Karpas-422 (cell line): ENCODE measurements around the gene MEGF6. TPM values are rescaled to one million over a fixed set of nuclear protein-coding genes. Genes with fewer than 3 reads are reported as not detected.

Experiments used
- DNase-seq: peaks from one replicate; pipeline ENCODE4 v3.0.0-alpha.2; 2015
- H2AFZ ChIP-seq: fragments of 200-600 bp; sonication (generic); 2 replicates; pipeline ENCODE4 v1.6.1; 2014; ENCODE audit warnings: antibody characterized with exemption, low read length, mixed read lengths
- H3K27ac ChIP-seq: fragments of 200-600 bp; sonication (generic); 2 replicates; pipeline ENCODE4 v1.5.1; 2014; ENCODE audit warnings: mild to moderate bottlenecking, low read length, moderate library complexity
- H3K27me3 ChIP-seq: fragments of 200-600 bp; sonication (generic); 2 replicates; pipeline ENCODE4 v1.6.1; 2014; ENCODE audit warnings: low read length, mixed read lengths
- H3K36me3 ChIP-seq: fragments of 200-600 bp; sonication (generic); 2 replicates; pipeline ENCODE4 v1.6.1; 2014; ENCODE audit warnings: low read length, mixed read lengths; ENCODE audit not compliant: insufficient read depth
- H3K4me1 ChIP-seq: fragments of 200-600 bp; sonication (generic); 2 replicates; pipeline ENCODE4 v1.6.1; 2014; ENCODE audit warnings: mild to moderate bottlenecking, low read length, mixed read lengths
- H3K4me2 ChIP-seq: fragments of 200-600 bp; sonication (generic); 2 replicates; pipeline ENCODE4 v1.6.1; 2014; ENCODE audit warnings: low read length, low read depth, mild to moderate bottlenecking; ENCODE audit not compliant: poor library complexity, severe bottlenecking
- H3K4me3 ChIP-seq: fragments of 200-600 bp; sonication (generic); 2 replicates; pipeline ENCODE4 v1.5.1; 2014; ENCODE audit warnings: mild to moderate bottlenecking, antibody characterized with exemption, low read length, mixed read lengths
- H3K79me2 ChIP-seq: fragments of 200-600 bp; sonication (generic); 2 replicates; pipeline ENCODE4 v1.6.1; 2014; ENCODE audit warnings: mild to moderate bottlenecking, low read length, mixed read lengths
- H3K9ac ChIP-seq: fragments of 200-600 bp; sonication (generic); 2 replicates; pipeline ENCODE4 v1.6.0; 2014; ENCODE audit warnings: low read length
- H3K9me2 ChIP-seq: fragments of 200-600 bp; sonication (generic), shearing (Covaris generic); replicated peaks from 2 replicates; pipeline ENCODE4 v1.6.0; 2014; ENCODE audit warnings: mild to moderate bottlenecking, low read length, moderate library complexity; ENCODE audit not compliant: insufficient read depth
- H3K9me3 ChIP-seq: fragments of 300-700, 200-600 bp; sonication (generic); 2 replicates; pipeline ENCODE4 v1.6.1; 2014; ENCODE audit warnings: low read length, mixed read lengths
- H4K20me1 ChIP-seq: fragments of 200-600 bp; sonication (generic); 2 replicates; pipeline ENCODE4 v1.6.1; 2014; ENCODE audit warnings: mild to moderate bottlenecking, antibody characterized with exemption, low read length, low read depth; ENCODE audit not compliant: insufficient read depth
- total RNA-seq: library from RNA; depleted of rRNA; stranded (reverse); fragments of >200 nt; shearing (Covaris generic); gene quantifications from 2 replicates; pipeline ENCODE4 v1.2.3, GENCODE V29; 2014; ENCODE audit warnings: low replicate concordance

MEGF6 gene
- total RNA-seq, 1 experiment from 2014 or later, result not detected

- Histone ChIP-seq H3K4me1 (no peaks in the 10 kb centered on the region), H3K27ac (no peak overlapping the region), H3K9ac (no peak overlapping the region), H3K4me3 (no peak overlapping the region), H2AFZ (no peak overlapping the region), H3K27me3 (no peaks in the 10 kb centered on the region), H3K36me3 (no peaks in the 10 kb centered on the region), H3K9me2 (no peaks in the 10 kb centered on the region), H3K9me3 (no peaks in the 10 kb centered on the region), H3K79me2 (no peaks in the 10 kb centered on the region), H3K4me2 (no peak overlapping the region), H4K20me1 (no peaks in the 10 kb centered on the region)
- DNase-seq, result no peak
These were observed 49.6 kb downstream of the MEGF6 start for GRCh38 chr1:3561702-3562101.

DNA sequence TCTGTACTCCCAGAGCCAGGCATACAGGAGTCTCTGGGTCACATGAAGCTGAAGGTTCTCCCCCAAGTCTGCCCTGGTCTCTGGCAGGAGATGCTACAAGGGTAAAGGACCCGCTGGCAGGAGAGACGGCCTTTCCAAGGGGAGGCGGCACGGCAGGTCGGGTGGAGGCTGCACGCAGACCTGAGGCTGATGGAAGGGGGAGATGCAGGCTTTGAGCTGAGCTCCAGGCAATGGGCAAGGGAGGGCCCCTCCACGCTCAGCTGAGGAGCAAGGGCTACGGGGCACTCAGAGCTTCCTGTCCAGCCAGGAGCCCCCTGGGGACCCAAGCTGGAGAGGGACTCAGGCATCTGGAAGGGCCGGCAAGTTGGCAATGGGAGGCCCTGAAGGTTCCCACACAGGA lies 50.3 kb downstream of the MEGF6 start:
- no peaks in the 10 kb centered on the region for H3K9me3 ChIP-seq
- no peak overlapping the region for H3K27ac ChIP-seq
- no peaks in the 10 kb centered on the region for H3K4me1 ChIP-seq
- no peaks in the 10 kb centered on the region for H4K20me1 ChIP-seq
- H3K27me3 ChIP-seq, result no peaks in the 10 kb centered on the region
- no peak overlapping the region for H3K4me3 ChIP-seq
- no peaks in the 10 kb centered on the region for H3K9me2 ChIP-seq
- no peak overlapping the region for H3K4me2 ChIP-seq
- no peaks in the 10 kb centered on the region for H3K36me3 ChIP-seq
- no peak overlapping the region for H3K9ac ChIP-seq
- no peak overlapping the region for H2AFZ ChIP-seq
- no peaks in the 10 kb centered on the region for H3K79me2 ChIP-seq
- DNase-seq, result no peak

GRCh38 chr1:3560251-3560871 lies 50.9 kb downstream of the MEGF6 start:
- H3K4me3 ChIP-seq, result no peak overlapping the region
- no peaks in the 10 kb centered on the region for H4K20me1 ChIP-seq
- no peaks in the 10 kb centered on the region for H3K9me3 ChIP-seq
- H3K36me3 ChIP-seq, result no peaks in the 10 kb centered on the region
- H2AFZ ChIP-seq, result no peak overlapping the region
- no peak for DNase-seq
- no peak overlapping the region for H3K9ac ChIP-seq
- H3K27me3 ChIP-seq, result no peaks in the 10 kb centered on the region
- no peaks in the 10 kb centered on the region for H3K79me2 ChIP-seq
- H3K27ac ChIP-seq, result no peak overlapping the region
- no peaks in the 10 kb centered on the region for H3K9me2 ChIP-seq
- no peaks in the 10 kb centered on the region for H3K4me1 ChIP-seq
- no peak overlapping the region for H3K4me2 ChIP-seq

DNA sequence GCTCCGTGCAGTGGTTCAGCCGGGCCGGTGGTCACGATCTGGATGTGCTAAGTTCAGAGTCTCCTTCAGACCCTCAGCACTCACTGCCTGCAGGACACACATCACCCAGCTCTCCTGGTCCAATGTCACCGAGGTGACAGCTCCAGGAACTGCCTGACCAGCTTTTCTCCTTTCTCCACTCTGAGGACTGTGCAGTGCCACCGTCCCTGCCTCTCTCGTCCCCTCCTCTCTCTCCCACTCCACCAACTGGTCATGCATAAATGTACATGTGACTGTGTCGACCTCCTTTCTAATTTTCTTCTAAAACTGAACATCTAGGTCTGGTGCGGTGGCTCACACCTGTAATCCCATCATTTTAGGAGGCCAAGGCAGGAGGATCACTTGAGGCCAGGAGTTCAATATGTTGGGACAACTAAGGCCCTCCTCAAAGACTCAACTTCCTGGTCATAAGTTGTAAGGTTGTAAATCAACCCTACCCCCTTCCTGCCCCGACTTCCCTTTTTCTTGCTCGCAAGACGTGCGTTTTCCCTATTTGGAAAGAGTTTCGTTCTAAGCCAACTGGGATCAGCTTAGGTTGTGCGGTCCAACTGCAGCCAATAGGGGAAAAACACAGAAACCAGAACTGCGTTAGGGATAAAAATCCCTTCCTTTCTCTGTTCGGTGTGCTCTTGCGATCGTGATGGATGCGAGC lies 53.1 kb downstream of the MEGF6 start:
- Histone ChIP-seq H3K27ac (no peak overlapping the region), H3K27me3 (no peaks in the 10 kb centered on the region)

GRCh38 chr1:3557366-3557765 lies 53.9 kb downstream of the MEGF6 start:
- H3K9me2 ChIP-seq, result no peaks in the 10 kb centered on the region
- DNase-seq, result no peak

More for the DNA sequence above, 53.1 kb downstream of the MEGF6 start:
- Histone ChIP-seq H3K4me3 (no peak overlapping the region), H3K79me2 (no peaks in the 10 kb centered on the region), H3K9ac (no peak overlapping the region), H4K20me1 (no peaks in the 10 kb centered on the region), H3K4me2 (no peak overlapping the region), H3K4me1 (no peaks in the 10 kb centered on the region), H3K9me3 (no peaks in the 10 kb centered on the region), H3K36me3 (no peaks in the 10 kb centered on the region), H2AFZ (no peak overlapping the region), H3K9me2 (no peaks in the 10 kb centered on the region)
- no peak for DNase-seq

DNA sequence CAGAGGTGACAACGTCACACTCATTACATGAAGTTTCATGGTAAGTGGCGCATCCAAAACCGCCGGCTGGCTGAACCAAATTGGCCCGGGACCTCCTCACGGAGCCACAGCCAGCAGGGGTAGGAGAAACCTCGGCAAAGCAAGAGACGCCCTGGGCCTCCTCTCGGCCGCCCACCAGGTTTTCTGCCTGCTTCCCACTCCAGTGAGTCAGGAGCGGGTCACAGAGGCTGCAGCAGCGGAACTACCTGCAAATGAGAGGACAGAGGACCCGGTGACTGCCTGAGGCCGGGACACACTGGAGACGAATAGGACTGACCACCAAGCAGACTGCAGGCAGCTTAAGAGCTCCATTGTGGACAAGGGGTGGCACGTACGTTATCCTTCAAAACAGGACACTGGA lies 55.0 kb downstream of the MEGF6 start:
- no peak for DNase-seq
- Histone ChIP-seq H4K20me1 (no peaks in the 10 kb centered on the region), H3K4me1 (no peaks in the 10 kb centered on the region), H3K9me3 (no peaks in the 10 kb centered on the region), H3K9me2 (no peaks in the 10 kb centered on the region), H3K9ac (no peak overlapping the region), H3K27me3 (no peaks in the 10 kb centered on the region), H2AFZ (no peak overlapping the region), H3K79me2 (no peaks in the 10 kb centered on the region), H3K4me3 (no peak overlapping the region), H3K4me2 (no peak overlapping the region), H3K36me3 (no peaks in the 10 kb centered on the region), H3K27ac (no peak overlapping the region)

More at GRCh38 chr1:3557366-3557765, 53.9 kb downstream of the MEGF6 start:
- no peak overlapping the region for H3K9ac ChIP-seq
- no peaks in the 10 kb centered on the region for H4K20me1 ChIP-seq
- no peaks in the 10 kb centered on the region for H3K79me2 ChIP-seq
- no peak overlapping the region for H3K27ac ChIP-seq
- H3K4me1 ChIP-seq, result no peaks in the 10 kb centered on the region
- no peak overlapping the region for H3K4me2 ChIP-seq
- H3K36me3 ChIP-seq, result no peaks in the 10 kb centered on the region
- no peaks in the 10 kb centered on the region for H3K27me3 ChIP-seq
- no peak overlapping the region for H2AFZ ChIP-seq
- no peaks in the 10 kb centered on the region for H3K9me3 ChIP-seq
- H3K4me3 ChIP-seq, result no peak overlapping the region

- Histone ChIP-seq H3K27me3 (no peaks in the 10 kb centered on the region), H3K4me3 (no peak overlapping the region), H4K20me1 (no peaks in the 10 kb centered on the region), H3K36me3 (no peaks in the 10 kb centered on the region), H3K4me2 (no peak overlapping the region), H3K9me3 (no peaks in the 10 kb centered on the region), H3K79me2 (no peaks in the 10 kb centered on the region), H3K4me1 (no peaks in the 10 kb centered on the region), H3K27ac (no peak overlapping the region), H3K9ac (no peak overlapping the region), H3K9me2 (no peaks in the 10 kb centered on the region), H2AFZ (no peak overlapping the region)
- DNase-seq, result no peak
These were observed 56.0 kb downstream of the MEGF6 start for GRCh38 chr1:3555131-3555920.

DNA sequence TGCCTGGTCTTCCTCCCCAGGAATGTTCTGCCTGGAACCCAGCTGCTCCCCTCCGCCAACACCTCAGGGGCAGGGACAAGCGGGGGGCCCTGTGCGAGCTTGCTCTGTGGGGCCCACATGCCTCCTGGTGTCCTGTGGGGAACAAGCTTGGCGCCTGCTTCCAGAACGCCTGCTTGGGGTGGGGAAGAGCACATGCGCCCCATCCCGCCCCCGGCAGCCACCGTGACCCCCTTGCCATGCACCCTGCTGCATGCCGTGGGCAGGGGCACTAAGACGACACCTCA lies 57.4 kb downstream of the MEGF6 start:
- no peak for DNase-seq
- no peak overlapping the region for H3K4me3 ChIP-seq
- H3K27ac ChIP-seq, result no peak overlapping the region
- no peaks in the 10 kb centered on the region for H4K20me1 ChIP-seq
- H3K9ac ChIP-seq, result no peak overlapping the region
- no peaks in the 10 kb centered on the region for H3K27me3 ChIP-seq
- no peaks in the 10 kb centered on the region for H3K9me2 ChIP-seq
- H3K4me2 ChIP-seq, result no peak overlapping the region
- no peaks in the 10 kb centered on the region for H3K4me1 ChIP-seq
- H3K9me3 ChIP-seq, result no peaks in the 10 kb centered on the region
- H3K79me2 ChIP-seq, result no peaks in the 10 kb centered on the region
- H2AFZ ChIP-seq, result no peak overlapping the region
- H3K36me3 ChIP-seq, result no peaks in the 10 kb centered on the region
